ENCODE data around the gene SAMD4B.
"Not testable (repeated sequence)": the region's sequence is repeated elsewhere in the genome, so short reads cannot be mapped to it uniquely, and the experiment has no call there.

GRCh38 chr19:39332738-39333137 is 9.5 kb upstream of the SAMD4B start:
- not testable (repeated sequence) for TF ChIP-seq CTCF (conservative IDR thresholded peaks at IDR 0.05; ENCODE audit: low read length); EZH2phosphoT487 (IDR thresholded peaks at IDR 0.05; ENCODE audit: borderline replicate concordance, low read depth, low read length)
